Muscle of arm (tissue), 12 donors: ENCODE measurements around the gene CSF1. TPM values are rescaled to one million over a fixed set of nuclear protein-coding genes. Genes with fewer than 3 reads are reported as not detected.
A peak's percentile ranks its signal among the peaks of the same experiment; 100 is the strongest.

ENCODE experiments used
- DNase-seq: peaks from one replicate; pipeline ENCODE4 v3.0.0-alpha.2; 2013
- polyA plus RNA-seq, 12 donors: library from polyadenylated mRNA; unstranded; fragments of 120-200 nt; gene quantifications; one replicate each; pipeline ENCODE4 v1.2.1, GENCODE V29; 2013; ENCODE audit not compliant: insufficient read length in 12 of 12

The CSF1 gene
- polyA plus RNA-seq, 12 donors: 6.0 to 17.8 (median 8.8) TPM; not detected in 1

GRCh38 chr1:109881906-109882287, 28.8 kb upstream of the CSF1 start:
- DNase-seq: no peak

GRCh38 chr1:109882288-109883245, 28.1 kb upstream of the CSF1 start:
- no peak for DNase-seq

- peak; percentile 51 for DNase-seq
These were observed 27.2 kb upstream of the CSF1 start for GRCh38 chr1:109883248-109883955.

GRCh38 chr1:109884242-109884891, 26.3 kb upstream of the CSF1 start:
- peak; percentile 53 for DNase-seq

- no peak for DNase-seq
These were observed 25.1 kb upstream of the CSF1 start for GRCh38 chr1:109885589-109885988.

GRCh38 chr1:109886827-109887226, 23.8 kb upstream of the CSF1 start:
- no peak for DNase-seq

GRCh38 chr1:109887271-109887670, 23.4 kb upstream of the CSF1 start:
- DNase-seq: no peak

- DNase-seq: no peak
These were observed 22.8 kb upstream of the CSF1 start for GRCh38 chr1:109887884-109888283.

GRCh38 chr1:109889094-109889493, 21.6 kb upstream of the CSF1 start:
- no peak for DNase-seq

- DNase-seq: no peak
These were observed 20.3 kb upstream of the CSF1 start for GRCh38 chr1:109890115-109890953.

GRCh38 chr1:109891930-109892329, 18.7 kb upstream of the CSF1 start:
- DNase-seq: no peak

- DNase-seq: no peak
These were observed 17.9 kb upstream of the CSF1 start for GRCh38 chr1:109892561-109893368.

- no peak for DNase-seq
These were observed 17.0 kb upstream of the CSF1 start for GRCh38 chr1:109893532-109894171.

- DNase-seq: no peak
These were observed 15.6 kb upstream of the CSF1 start for GRCh38 chr1:109894823-109895719.

- DNase-seq: no peak
These were observed 14.7 kb upstream of the CSF1 start for GRCh38 chr1:109895720-109896504.

GRCh38 chr1:109896681-109897080, 14.0 kb upstream of the CSF1 start:
- no peak for DNase-seq

GRCh38 chr1:109897259-109897955, 13.2 kb upstream of the CSF1 start:
- no peak for DNase-seq

- DNase-seq: no peak
These were observed 11.8 kb upstream of the CSF1 start for GRCh38 chr1:109898842-109899241.
